Measurements from ENCODE around the gene GNB4. TPM values are rescaled to one million over a fixed set of nuclear protein-coding genes. Genes with fewer than 3 reads are reported as not detected.

Gene GNB4
- total RNA-seq, 1 experiment from 2014 or later: 83.3 TPM

GRCh38 chr3:179369621-179370020 lies 81.6 kb downstream of the GNB4 start:
- H3K36me3 ChIP-seq (ENCODE audit: insufficient read depth, low read length, poor library complexity, severe bottlenecking): peaks cover 31% of the 10 kb centered on the region
- no peak for DNase-seq (ENCODE audit: low spot score)
- BruUV-seq (replicated peaks): no TSS peak
- ChIA-PET CTCF (no interaction called here), POLR2A (ENCODE audit: low non-redundant PET) (interaction anchor here (0.6 kb wide), 1 partner anchor 884 kb away, joined by 4 read pairs; no protein-coding TSS in a partner anchor)
- no peak overlapping the region for H3K27ac ChIP-seq (ENCODE audit: low read depth, low read length, poor library complexity, severe bottlenecking)
- H3K4me3 ChIP-seq (ENCODE audit: low read depth, low read length, poor library complexity, severe bottlenecking): no peak overlapping the region
- intact Hi-C loops (cut with micrococcal nuclease; ENCODE audit: unreplicated experiment): no loop called here
- TF ChIP-seq EZH2 (IDR thresholded peaks at IDR 0.05; ENCODE audit: borderline replicate concordance, low read depth, low read length, poor library complexity, severe bottlenecking): no peak
- no peak for TF ChIP-seq CTCF (conservative IDR thresholded peaks at IDR 0.05; ENCODE audit: low read depth, low read length)
- no peaks in the 10 kb centered on the region for H3K9me3 ChIP-seq (ENCODE audit: low read depth, low read length, poor library complexity, severe bottlenecking)
- H3K27me3 ChIP-seq (replicated peaks; ENCODE audit: insufficient read depth, low read depth, low read length, poor library complexity): no peaks in the 10 kb centered on the region
- no peaks in the 10 kb centered on the region for H3K4me1 ChIP-seq (ENCODE audit: insufficient read depth, low read length, poor library complexity, severe bottlenecking)

- TF ChIP-seq CTCF (conservative IDR thresholded peaks at IDR 0.05; ENCODE audit: low read depth, low read length) (no peak), EZH2 (IDR thresholded peaks at IDR 0.05; ENCODE audit: borderline replicate concordance, low read depth, low read length, poor library complexity, severe bottlenecking) (no peak)
- Histone ChIP-seq H3K9me3 (ENCODE audit: low read depth, low read length, poor library complexity, severe bottlenecking) (no peaks in the 10 kb centered on the region), H3K27ac (ENCODE audit: low read depth, low read length, poor library complexity, severe bottlenecking) (no peak overlapping the region), H3K4me3 (ENCODE audit: low read depth, low read length, poor library complexity, severe bottlenecking) (no peak overlapping the region), H3K27me3 (replicated peaks; ENCODE audit: insufficient read depth, low read depth, low read length, poor library complexity) (no peaks in the 10 kb centered on the region), H3K4me1 (ENCODE audit: insufficient read depth, low read length, poor library complexity, severe bottlenecking) (no peaks in the 10 kb centered on the region), H3K36me3 (ENCODE audit: insufficient read depth, low read length, poor library complexity, severe bottlenecking) (peaks cover 50% of the 10 kb centered on the region)
- POLR2A ChIA-PET (ENCODE audit: low non-redundant PET): interaction anchor here (0.6 kb wide), 1 partner anchor 275 kb away, joined by 4 read pairs; no protein-coding TSS in a partner anchor
- CTCF ChIA-PET: no interaction called here
- intact Hi-C loops (cut with micrococcal nuclease; ENCODE audit: unreplicated experiment): no loop called here
- DNase-seq (ENCODE audit: low spot score): no peak
- no TSS peak for BruUV-seq (replicated peaks)
These were observed 87.9 kb downstream of the GNB4 start for GRCh38 chr3:179363332-179363731.

DNA sequence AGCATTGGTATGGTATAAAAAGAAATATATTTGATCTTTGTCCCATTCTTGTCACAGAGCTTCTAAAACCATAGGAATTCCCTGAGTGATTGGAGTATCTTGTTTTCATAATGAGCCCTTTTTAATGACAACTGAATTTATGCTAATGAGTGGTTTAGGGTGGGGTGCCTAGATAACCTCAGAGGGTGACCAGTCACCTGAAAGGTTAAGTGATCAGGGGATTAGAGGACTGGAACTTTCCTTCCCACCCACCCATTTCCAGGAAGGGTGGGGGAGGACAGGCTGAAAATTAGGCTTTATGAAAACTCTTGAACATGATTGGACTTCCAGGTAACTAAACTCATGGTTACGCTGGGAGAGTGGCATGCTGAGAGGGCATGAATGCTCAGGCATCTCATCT lies 95.3 kb downstream of the GNB4 start:
- no peak for TF ChIP-seq EZH2 (IDR thresholded peaks at IDR 0.05; ENCODE audit: borderline replicate concordance, low read depth, low read length, poor library complexity, severe bottlenecking)
- TF ChIP-seq CTCF (conservative IDR thresholded peaks at IDR 0.05; ENCODE audit: low read depth, low read length): no peak
- no TSS peak for BruUV-seq (replicated peaks)
- H3K4me3 ChIP-seq (ENCODE audit: low read depth, low read length, poor library complexity, severe bottlenecking): no peak overlapping the region
- intact Hi-C loops (cut with micrococcal nuclease; ENCODE audit: unreplicated experiment): no loop called here
- DNase-seq (ENCODE audit: low spot score): no peak
- H3K27me3 ChIP-seq (replicated peaks; ENCODE audit: insufficient read depth, low read depth, low read length, poor library complexity): no peaks in the 10 kb centered on the region
- no peaks in the 10 kb centered on the region for H3K9me3 ChIP-seq (ENCODE audit: low read depth, low read length, poor library complexity, severe bottlenecking)
- no peak overlapping the region for H3K27ac ChIP-seq (ENCODE audit: low read depth, low read length, poor library complexity, severe bottlenecking)
- CTCF ChIA-PET: no interaction called here
- no peaks in the 10 kb centered on the region for H3K4me1 ChIP-seq (ENCODE audit: insufficient read depth, low read length, poor library complexity, severe bottlenecking)
- POLR2A ChIA-PET (ENCODE audit: low non-redundant PET): no interaction called here
- H3K36me3 ChIP-seq (ENCODE audit: insufficient read depth, low read length, poor library complexity, severe bottlenecking): peaks cover 61% of the 10 kb centered on the region
